Skeletal muscle cell (primary cell): Measurements from ENCODE around the gene NOB1.
"Not testable (repeated sequence)": the region's sequence is repeated elsewhere in the genome, so short reads cannot be mapped to it uniquely, and the experiment has no call there.

ENCODE experiments used
- DNase-seq: peaks from one replicate; pipeline ENCODE4 v3.0.0-alpha.2; 2010; ENCODE audit warnings: low read depth
- H3K4me3 ChIP-seq: 2 replicates; pipeline ENCODE4 v1.5.1; 2011; ENCODE audit warnings: low read depth, mild to moderate bottlenecking, control low read depth, low read length, moderate library complexity

Gene NOB1

DNA sequence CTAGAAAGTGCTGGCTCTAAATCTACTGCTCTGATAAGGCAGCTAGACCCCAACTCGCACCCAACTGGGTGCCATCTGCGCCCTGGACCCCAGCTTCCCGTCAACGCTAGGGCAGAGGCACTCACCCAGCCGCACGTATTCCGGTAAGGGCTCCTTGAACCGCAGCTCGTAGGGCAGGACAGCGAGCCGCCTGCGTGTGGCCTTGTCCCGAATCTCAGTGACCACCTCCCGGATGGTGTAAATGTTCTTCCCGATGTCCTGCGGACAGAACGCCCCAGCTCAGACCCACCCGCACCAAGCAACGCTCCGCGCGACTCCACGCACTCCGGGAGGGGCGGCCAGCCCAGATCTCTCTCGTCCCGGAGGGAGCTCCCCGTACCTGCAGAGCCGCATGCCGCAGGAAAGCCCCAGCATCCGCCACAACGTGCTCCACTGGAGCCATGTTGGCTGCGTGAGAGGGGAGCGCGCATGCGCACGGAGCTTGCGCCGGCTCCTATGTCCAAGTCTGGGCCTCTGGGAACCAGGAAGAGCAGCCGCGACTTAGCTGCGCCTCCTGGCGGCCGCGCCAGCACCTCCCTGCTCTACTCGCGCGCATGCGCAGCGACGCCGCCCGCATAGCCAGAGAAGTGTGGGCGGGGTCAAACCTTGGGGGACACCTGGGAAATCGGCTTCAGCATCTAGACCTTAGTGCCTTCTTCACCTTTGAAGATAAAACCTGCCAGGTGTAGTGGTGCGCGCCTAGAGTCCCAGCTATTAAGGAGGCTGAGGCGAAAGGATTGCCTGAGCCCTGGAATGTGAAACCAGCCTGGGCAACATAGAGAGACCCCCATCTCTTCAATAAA is at the start of gene NOB1:
Gene NOB1 (minus strand): TSS at position 458 of the 842 bp plus-strand sequence. CDS start 16 bp downstream, at position 442.
- H3K4me3 ChIP-seq: peak within 1 kb of the TSS; percentile 99
- peak; percentile 83 for DNase-seq

DNA sequence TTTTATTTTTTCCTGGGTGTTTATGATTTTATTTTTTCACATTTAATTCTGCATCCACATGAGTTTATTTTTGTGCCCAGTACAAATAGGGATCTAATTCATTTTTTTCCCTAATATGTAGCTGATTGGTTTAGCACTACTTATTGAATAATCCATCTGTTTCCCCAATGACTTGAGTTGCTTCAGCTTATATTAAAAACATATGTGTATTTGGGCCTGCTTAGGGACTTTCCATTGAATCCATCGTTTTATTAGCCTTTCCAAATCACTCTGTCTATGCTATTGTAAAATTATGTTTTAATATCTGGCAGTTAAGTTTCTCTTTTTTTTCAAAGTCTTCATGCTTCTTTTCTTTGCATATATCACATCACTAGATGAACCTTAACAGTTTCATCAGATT is 49.6 kb upstream of the NOB1 start:
- no peak for DNase-seq
- H3K4me3 ChIP-seq: no peak overlapping the region

DNA sequence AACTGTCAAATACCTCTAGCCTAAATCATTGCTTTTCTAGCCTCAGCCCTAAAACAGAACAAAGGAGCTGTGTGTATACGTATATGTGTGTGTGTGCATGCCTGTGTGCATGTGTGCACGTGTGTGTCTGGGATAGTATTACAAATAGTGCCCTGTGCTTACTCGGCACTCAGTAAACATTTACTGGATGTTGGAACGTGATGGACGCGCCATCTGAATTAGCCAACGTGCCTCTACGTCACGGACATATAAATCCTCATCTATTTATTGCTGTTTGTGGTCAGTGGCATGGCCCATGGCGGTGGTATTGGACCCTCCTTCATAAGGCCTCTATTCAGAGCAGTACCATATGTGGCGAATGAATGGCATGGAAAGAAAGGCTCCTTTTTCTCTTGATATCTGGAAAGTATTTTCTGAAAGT is 44.9 kb upstream of the NOB1 start:
- peak; percentile 25 for DNase-seq
- H3K4me3 ChIP-seq: no peak overlapping the region

DNA sequence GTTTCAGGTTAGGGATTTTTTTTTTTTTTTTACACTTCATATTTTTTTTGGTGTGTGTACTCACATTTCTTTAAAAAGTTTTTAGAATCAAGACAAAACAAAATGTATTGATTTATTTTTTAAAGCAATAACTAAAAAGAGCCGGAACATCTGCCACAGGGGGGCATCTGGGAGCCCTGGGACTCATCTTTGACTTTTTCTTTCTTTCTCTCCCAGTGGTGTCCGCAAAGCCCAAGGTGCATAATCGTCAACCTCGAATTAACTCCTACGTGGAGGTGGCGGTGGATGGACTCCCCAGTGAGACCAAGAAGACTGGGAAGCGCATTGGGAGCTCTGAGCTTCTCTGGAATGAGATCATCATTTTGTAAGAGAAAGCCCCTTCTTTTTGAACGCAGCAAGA is 43.7 kb upstream of the NOB1 start:
- DNase-seq: no peak
- no peak overlapping the region for H3K4me3 ChIP-seq

DNA sequence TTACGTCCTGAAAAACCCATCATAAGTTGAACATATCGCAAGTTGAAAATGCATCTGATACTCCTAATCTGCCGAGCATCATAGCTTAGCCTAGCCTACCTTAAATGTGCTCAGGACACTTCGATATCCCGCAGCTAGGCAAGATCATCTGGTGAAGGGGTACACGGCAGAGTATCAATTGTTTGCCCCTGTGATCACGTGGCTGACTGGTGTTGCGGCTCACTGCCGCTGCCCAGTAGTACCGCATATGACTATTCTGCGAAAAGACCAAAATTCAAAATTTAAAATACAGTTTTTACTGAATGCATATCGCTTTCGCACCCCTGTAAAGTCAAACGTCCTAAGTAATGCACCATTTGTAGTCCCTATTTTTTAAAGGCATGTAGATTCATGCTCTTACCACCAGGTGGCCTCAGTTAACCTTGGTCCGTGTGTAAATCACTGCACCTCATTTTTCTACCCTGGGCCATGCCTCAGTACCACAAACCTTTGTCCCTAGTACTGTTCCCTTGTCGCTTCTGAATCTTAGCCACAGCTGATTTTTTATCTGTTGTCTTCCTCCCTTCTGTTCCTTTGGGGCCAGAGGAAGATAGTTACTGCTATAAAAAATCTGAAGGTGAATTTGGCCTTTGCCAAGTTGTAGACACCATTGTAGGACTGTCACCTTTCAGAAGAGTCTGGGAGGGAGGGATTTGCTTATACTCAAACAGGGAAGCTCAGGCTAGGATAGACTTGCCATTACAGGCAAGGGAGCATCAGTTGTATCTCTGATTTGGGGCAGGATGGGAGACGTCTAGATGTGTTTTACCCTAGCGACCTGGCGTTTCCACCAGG is 41.8 kb upstream of the NOB1 start:
- no peak overlapping the region for H3K4me3 ChIP-seq
- peak; percentile 32 for DNase-seq

DNA sequence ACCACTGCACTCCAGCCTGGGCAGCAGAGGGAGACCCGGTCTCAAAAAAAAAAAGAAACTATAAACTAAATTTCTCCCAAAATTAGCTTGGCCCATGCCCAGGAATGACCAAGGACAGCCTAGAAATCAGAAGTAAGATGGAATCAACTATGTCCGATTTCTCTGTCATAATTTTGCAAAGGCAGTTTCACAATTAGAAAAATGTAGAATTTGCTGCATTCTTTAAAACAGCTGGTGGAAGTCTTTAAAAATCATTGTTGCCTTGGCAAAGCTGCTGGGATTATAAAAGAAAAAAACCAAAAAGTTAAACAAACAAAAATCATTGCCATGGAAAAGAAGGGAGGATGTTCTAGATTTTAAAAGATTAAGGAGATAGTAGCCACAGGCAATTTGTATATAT is 39.8 kb upstream of the NOB1 start:
- DNase-seq: no peak
- no peak overlapping the region for H3K4me3 ChIP-seq

DNA sequence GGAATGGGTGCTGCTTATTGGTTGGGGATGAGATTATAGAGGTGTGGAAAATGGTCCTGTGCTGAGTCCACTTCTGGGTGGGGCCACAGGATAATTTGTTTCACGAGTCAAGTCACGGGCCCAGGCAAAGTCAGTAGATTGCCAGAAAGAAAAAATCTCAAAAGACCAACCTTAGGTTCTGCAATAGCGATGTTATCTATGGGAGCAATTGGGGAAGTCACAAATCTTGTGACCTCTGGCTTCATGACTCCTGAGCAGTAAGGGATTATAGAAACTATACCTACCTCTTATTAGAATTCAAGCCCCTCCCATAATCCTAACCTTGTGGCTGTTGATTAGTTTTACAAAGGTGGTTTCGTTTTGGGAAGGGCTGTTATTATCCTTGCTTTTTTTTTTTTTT is 38.8 kb upstream of the NOB1 start:
- no peak for DNase-seq
- H3K4me3 ChIP-seq: no peak overlapping the region

DNA sequence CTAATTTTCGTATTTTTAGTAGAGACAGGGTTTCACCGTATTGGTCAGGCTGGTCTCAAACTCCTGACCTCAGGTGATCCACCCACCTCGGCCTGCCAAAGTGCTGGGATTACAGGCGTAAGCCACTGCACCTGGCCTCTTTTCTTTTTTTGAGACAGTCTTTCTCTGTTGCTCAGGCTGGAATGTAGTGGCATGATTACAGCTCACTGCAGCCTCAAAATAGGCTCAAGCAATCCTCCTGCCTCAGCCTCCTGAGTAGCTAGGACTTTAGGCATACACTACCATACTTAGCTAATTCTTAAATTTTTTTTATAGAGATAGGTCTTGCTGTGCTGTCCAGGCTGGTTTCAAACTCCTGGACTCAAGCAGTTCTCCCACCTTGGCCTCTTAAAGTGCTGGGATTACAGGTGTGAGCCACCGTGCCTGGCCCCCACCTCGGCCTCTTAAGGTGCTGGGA is 36.7 kb upstream of the NOB1 start:
- DNase-seq, H3K4me3 ChIP-seq: not testable (repeated sequence)

DNA sequence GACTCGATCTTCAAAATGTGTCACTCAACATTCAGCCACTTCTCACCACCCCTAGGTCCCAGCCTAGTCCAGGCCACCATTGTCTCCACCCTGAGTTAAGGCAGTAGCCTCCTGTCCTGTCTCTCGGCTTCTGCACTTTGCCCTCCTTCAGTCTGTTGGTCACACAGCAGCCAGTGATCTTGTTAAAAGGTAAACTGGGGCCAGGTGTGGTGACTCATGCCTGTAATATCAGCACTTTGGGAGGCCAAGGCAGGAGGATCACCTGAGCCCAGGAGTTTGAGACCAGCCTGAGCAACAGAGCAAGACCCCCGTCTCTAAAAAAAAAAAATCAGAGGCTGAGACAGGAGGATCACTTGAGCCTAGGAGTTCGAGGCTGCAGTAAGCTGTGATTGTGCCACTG is 33.2 kb upstream of the NOB1 start:
- no peak for DNase-seq
- H3K4me3 ChIP-seq: no peak overlapping the region

DNA sequence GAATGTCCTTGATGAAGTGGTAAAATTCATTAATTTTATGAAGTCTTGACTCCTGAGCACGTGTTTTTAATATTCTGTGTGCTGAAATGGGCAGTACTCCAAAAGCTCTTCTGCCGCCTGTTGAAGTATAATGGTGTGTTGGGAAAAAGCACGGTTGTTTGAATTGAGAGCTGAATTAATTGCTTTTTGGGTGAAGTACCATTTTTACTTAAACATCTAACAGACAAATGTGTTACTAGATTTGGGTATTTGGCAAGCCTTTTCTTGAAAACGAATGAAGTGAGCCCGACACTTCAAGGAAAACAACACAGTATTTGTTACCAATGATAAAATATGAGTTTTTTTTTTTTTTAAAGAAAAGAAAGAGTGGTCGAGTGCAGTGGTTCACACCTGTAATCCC is 29.9 kb upstream of the NOB1 start:
- no peak overlapping the region for H3K4me3 ChIP-seq
- DNase-seq: no peak

DNA sequence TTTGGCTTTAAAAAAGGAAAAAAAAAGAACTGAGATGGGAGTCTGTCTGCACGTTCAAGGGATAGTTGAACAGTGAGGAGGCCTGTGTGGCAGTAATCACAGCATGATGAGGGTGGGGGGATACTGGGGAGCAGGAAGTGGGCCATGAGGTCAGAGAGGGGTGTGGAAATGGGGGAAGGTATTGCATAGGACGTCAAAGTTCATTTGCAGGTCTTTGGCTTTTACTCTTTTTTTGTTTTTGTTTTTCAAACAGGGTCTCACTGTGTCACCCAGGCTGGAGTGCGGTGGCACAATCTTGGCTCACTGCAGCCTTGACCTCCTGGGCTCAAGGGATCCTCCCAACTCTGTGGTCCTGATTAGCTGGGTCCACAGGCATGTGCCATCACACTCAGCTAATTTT is 26.4 kb upstream of the NOB1 start:
- no peak overlapping the region for H3K4me3 ChIP-seq
- no peak for DNase-seq

DNA sequence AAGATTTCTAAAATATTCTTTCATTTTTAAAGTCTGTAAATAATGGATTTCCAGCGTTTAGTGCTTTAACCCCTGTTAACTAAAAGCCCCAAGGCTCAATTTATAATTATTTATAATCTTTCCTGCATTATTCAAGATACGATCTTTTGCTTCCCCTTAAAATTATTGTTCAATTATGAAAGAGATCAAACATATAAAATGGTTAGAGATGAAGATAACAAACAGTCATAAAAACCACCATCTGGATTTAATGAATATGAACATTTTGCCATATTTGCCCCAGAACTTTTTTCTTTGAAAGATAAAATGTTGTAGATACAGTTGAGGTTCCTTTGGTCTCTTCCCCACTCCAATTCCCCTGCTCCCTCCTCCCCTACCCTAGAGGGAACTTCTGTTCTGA is 25.0 kb upstream of the NOB1 start:
- H3K4me3 ChIP-seq: no peak overlapping the region
- DNase-seq: no peak

DNA sequence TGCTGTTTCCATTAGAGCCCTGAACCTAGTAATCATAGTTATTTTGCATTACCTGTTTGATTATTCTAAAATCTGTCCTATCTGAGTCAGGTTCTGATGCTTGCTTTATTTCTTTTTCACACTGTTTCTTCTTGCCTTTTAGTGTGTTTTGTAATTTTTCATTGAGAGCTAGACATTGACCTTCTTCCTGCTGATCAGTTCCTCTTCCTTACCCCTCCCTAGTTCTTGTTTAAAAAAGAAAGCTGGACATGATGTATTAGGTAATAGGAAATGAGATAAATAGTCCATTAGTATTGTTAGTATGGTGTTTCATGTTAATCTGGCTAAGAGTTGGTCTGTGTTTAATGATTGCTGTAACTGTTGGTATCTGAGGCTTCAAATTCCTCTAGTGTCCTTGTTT is 20.8 kb upstream of the NOB1 start:
- no peak for DNase-seq
- no peak overlapping the region for H3K4me3 ChIP-seq

DNA sequence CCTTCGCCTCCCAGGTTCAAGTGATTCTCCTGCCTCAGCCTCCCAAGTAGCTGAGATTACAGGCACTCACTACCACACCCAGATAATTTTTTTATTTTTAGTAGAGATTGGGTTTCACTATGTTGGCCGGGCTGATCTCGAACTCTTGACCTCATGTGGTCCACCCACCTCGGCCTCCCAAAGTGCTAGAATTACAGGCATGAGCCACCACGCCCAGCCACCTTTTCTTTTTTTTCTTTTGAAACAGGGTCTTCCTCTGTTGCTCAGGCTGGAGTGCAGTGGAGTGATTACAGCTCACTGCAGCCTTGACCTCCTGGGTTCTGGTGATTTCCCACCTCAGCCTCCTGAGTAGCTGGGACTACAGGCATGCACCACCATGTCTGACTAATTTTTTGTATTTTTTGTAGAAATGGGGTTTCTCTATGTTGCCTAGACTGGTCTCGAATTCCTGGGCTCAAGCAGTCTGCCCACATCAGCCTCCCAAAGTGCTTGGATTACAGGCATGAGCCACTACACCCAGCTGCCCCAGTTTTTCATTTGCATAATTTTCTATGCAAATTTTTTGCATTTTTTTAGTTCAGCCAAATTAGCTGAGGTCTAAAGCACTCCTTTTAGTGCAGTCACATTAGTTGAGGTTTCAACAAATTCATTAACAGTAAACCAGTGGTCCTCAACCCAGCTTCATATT is 18.7 kb upstream of the NOB1 start:
- no peak overlapping the region for H3K4me3 ChIP-seq
- no peak for DNase-seq

DNA sequence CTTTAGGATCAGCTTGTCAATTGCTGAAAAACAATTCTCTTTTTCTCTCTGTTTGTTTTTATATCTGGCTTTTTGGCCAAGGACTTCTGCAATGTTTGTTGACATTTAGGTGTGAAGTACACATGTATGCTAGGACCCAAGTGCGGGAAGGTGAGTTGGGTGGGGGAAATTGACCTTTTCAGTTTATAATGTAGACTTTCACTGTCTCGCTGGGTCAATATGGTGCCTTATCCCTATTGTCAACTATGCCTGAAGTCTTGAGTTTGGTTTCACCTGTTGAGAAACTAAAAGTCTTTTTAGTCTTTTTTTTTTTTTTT is 16.9 kb upstream of the NOB1 start:
- no peak for DNase-seq
- no peak overlapping the region for H3K4me3 ChIP-seq

DNA sequence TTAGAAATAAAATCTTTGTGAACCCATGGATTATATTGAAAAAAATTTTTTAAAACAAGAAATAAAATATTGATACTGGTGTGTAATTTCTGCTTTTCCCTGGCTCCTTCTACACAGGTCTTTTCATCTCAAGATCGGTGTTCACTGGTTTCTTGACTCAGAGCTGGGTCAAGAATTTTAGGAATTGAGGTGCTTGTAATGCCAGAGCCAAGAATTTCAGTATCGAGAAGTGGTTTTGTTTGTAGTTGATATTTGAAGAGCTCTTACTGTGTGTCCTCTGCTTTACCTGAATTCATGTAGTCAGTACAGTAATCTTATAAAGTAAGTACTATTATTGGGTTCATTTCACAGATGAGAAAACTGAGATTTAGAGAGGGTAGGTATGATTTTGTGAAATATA is 14.7 kb upstream of the NOB1 start:
- H3K4me3 ChIP-seq: no peak overlapping the region
- DNase-seq: no peak

DNA sequence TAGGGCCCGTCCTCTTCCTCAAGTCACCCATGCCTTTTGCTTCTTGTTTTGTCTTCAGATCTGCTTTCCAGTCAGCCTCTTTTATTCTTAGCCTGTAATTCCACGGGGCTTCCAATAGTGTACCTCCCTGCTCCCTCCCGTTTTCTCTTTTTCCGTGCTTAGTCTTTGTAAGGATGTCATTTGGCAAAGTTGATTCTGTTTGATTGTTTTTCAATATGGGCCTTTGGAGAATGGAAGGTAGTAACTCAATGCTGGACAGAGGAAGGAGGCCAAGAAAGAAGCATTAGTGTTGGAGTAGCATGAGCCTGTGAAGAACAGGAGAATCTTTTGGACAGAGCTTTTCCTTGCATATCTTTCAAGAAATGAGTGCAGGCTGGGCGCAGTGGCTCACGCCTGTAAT is 13.9 kb upstream of the NOB1 start:
- no peak for DNase-seq
- H3K4me3 ChIP-seq: no peak overlapping the region

DNA sequence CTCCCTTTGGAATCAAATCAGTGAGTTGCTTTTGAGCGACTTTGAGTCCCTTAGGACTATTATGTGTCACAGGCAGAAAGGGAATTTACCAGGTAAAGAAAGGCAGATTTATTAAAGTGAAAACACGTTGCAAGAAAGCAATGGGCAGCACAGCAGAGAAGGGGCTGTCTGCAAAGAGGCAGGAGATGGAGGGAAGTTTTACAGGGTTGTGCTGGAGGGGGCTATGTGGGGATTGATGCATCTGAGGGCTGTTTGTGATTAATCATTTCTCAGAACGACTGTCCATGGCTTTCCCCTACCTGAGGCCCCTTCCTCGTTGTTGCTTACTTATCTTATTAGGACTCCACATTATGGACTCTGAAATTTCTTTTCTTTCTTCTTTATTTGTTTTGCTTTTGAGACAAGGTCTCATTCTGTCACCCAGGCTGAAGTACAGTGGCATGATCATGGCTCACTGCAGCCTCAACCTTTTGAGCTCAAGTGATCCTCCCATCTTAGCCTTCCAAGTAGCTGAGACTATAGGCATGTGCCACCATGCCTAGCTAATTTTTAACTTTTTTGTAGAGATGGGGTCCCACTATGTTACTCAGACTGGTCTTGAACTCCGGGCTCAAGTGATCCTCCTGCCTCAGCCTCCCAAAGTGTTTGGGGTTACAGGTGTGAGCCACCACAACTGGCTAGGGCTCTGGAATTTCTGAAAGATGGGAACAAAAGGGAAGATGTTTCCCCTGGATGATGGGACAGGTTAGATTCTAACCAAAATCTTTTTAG is 12.9 kb upstream of the NOB1 start:
- DNase-seq: no peak
- H3K4me3 ChIP-seq: no peak overlapping the region

DNA sequence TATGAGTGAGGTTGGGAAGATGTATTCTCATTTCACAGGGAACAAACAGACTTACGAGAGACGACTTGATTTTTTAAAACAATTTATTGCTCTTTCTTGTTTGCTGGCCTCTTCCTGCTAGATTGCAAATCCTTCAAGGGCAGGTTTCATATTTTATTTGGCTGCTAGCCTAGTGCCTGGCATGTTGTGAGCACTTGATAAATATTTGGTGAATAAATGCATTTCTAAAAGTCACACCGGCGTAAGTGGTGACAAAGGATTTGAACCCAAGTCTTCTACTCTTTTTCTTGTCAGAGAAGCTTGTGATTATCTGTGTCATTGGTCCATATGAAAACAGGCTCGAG is 8.8 kb upstream of the NOB1 start:
- DNase-seq: no peak
- no peak overlapping the region for H3K4me3 ChIP-seq
